Nephron (organoid): ENCODE data around the gene CMTM3.

Experiments used
- H3K27ac Mint-ChIP-seq, 3 experiments: 2 replicates each; pipeline ENCODE4 v1.8.0; 2020; ENCODE audit warnings: mixed read lengths in 3 of 3, mild to moderate bottlenecking in 2 of 3, moderate library complexity in 1 of 3
- H3K27me3 Mint-ChIP-seq: 2 replicates; pipeline ENCODE4 v1.8.0; 2021; ENCODE audit warnings: low read depth, mild to moderate bottlenecking, moderate library complexity, mixed read lengths
- H3K36me3 Mint-ChIP-seq: 2 replicates; pipeline ENCODE4 v1.8.0; 2020; ENCODE audit warnings: low read depth, mixed read lengths
- H3K4me1 Mint-ChIP-seq: 2 replicates; pipeline ENCODE4 v1.8.0; 2020; ENCODE audit warnings: mixed read lengths
- H3K4me3 Mint-ChIP-seq, 3 experiments: 2 replicates each; pipeline ENCODE4 v1.8.0; 2020; ENCODE audit warnings: mild to moderate bottlenecking in 3 of 3, mixed read lengths in 3 of 3, moderate library complexity in 2 of 3
- H3K9me3 Mint-ChIP-seq: 2 replicates; pipeline ENCODE4 v1.8.0; 2020; ENCODE audit warnings: mixed read lengths
- CTCF ChIP-seq, 3 experiments: fragments of 200-600 bp; sonication (generic); IDR thresholded peaks; one replicate each; pipeline ENCODE4 v1.5.0; 2021; ENCODE audit warnings: antibody characterized with exemption in 3 of 3; ENCODE audit not compliant: unreplicated experiment in 3 of 3

Gene CMTM3

DNA sequence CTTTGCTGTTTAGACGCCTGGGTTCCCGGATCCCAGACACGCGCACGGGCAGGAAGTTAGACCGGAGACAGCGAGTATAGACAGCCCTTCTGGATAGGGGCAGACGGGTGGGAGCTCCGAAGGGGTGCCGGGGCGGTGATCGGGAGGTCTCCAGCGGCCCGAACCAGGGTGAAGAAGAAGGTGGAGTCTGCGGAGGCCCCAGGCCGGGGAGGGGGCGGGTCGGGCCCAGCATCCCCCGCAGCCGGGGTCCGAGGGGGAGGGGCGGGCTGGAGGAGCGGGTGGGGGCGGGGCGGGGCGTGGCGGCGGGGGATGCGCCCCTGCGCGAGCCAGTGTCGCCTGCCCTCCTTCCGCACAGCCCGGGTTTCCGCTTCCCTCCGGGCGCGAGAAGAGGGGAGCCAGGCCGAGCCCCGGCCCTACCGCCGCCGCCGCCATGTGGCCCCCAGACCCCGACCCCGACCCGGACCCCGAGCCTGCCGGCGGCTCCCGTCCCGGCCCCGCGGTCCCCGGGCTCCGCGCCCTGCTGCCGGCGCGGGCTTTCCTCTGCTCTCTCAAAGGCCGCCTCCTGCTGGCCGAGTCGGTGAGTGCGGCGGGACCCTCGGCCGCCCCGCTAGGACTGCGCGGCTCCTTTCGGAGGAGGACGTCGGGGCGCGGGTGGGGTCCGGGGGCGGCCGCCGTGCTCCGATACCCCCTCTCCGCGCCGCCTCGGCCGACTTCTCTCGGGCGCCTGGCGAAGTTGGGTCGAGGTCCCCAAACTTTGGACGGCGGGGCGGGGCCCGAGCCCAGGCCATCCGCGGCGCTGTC is at the start of gene CMTM3:
CMTM3 (plus strand) TSS at position 329 of the 801 bp plus-strand sequence; CDS start at position 431, 102 bp downstream.
- H3K27ac Mint-ChIP-seq: peak within 1 kb of the TSS; percentile 97 to 99 (median 99)
- peaks cover 5% of the 10 kb centered on the region for H3K36me3 Mint-ChIP-seq
- peaks cover 4% of the 10 kb centered on the region for H3K27me3 Mint-ChIP-seq
- H3K4me1 Mint-ChIP-seq: peaks cover 37% of the 10 kb centered on the region
- peak within 1 kb of the TSS; percentile 89 to 95 (median 94) for H3K4me3 Mint-ChIP-seq
- H3K9me3 Mint-ChIP-seq: no peaks in the 10 kb centered on the region
- peak; percentile 86 to 93 (median 92) for TF ChIP-seq CTCF (IDR thresholded peaks at IDR 0.05; ENCODE audit: unreplicated experiment in 3 of 3)

DNA sequence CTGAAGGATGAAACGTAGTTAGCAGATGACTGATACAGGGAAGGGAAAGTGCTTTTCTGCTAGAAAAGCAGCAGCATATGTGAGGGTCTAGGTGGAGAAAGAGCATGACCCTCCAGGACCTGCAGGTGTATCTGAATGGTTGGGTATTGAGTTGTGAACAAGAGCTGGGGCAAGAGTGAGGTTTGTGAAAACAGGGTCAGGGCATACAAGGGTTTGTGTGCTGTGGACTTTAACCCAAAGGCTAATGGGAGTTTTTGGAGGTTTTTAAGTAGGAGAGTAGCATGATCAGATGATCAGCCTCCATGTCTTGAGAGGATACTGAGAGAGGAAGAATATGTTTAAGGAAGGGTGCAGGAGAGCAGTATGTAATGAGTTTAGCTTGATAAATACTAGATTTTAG is 44.4 kb upstream of the CMTM3 start:
- Mint-ChIP-seq H3K27ac (no peak overlapping the region), H3K4me1 (peaks cover 11% of the 10 kb centered on the region), H3K36me3 (peaks cover 36% of the 10 kb centered on the region), H3K27me3 (no peaks in the 10 kb centered on the region), H3K9me3 (no peaks in the 10 kb centered on the region), H3K4me3 (no peak overlapping the region)
- TF ChIP-seq CTCF (IDR thresholded peaks at IDR 0.05; ENCODE audit: unreplicated experiment in 3 of 3): no peak

DNA sequence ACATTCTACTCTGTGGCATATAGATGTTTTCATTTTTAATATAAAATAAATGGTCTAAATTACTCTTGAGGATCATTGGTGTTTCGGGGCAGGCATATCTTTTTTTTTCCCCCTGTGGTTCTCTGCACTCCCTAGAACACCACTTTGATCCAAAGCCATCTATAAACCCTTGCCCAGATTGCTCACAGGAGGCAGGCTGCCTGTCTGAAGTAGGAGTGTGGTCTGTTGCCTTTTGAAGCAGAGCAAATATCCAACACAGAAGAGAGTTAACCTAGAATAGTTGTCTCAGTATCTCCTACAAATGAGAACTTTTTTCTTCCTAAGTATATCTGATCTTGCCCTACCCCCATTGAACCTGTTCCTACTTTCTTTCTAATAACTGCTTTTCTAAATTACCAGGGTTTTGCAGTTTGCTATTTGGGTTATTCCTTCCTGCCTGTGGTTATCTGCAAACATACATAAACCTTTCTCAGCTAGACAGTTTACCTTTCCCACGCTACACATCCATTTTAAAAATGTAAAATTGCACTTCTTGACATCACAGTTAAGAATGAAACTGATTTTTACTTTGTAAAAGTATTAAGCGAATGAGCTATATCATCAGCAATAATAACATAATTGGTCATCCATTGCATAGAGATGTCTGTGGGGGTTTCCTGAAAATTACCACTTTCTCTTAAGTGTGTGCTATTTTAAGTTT is 43.0 kb upstream of the CMTM3 start:
- Mint-ChIP-seq H3K27me3 (no peaks in the 10 kb centered on the region), H3K4me1 (no peaks in the 10 kb centered on the region), H3K4me3 (no peak overlapping the region), H3K27ac (no peak overlapping the region), H3K9me3 (no peaks in the 10 kb centered on the region), H3K36me3 (peaks cover 43% of the 10 kb centered on the region)
- TF ChIP-seq CTCF (IDR thresholded peaks at IDR 0.05; ENCODE audit: unreplicated experiment in 3 of 3): no peak

- Mint-ChIP-seq H3K27ac (no peak overlapping the region), H3K4me3 (no peak overlapping the region), H3K9me3 (no peaks in the 10 kb centered on the region), H3K27me3 (peaks cover 4% of the 10 kb centered on the region), H3K36me3 (peaks cover 50% of the 10 kb centered on the region), H3K4me1 (no peaks in the 10 kb centered on the region)
- TF ChIP-seq CTCF (IDR thresholded peaks at IDR 0.05; ENCODE audit: unreplicated experiment in 3 of 3): peak in 1 of 3 experiments; percentile 10
Observed at GRCh38 chr16:66562409-66562808, 42.1 kb upstream of the CMTM3 start.

DNA sequence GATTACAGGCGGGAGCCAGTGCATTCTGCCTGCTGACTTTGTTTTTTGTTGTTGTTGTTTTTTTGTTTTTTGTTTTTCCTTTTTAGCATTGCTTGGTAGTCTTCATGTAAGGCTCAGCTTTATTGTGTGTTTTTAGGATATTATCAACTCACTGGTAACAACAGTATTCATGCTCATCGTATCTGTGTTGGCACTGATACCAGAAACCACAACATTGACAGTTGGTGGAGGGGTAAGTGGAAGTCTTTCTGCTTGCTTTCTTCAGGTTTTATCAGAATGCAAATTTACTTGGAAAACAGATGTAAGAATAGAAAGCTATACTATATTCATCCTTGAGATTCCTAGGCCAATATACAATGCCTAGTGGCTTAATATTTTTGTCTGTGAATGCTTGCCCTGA is 41.5 kb upstream of the CMTM3 start:
- H3K4me3 Mint-ChIP-seq: no peak overlapping the region
- H3K27ac Mint-ChIP-seq: no peak overlapping the region
- H3K27me3 Mint-ChIP-seq: peaks cover 4% of the 10 kb centered on the region
- peaks cover 49% of the 10 kb centered on the region for H3K36me3 Mint-ChIP-seq
- TF ChIP-seq CTCF (IDR thresholded peaks at IDR 0.05; ENCODE audit: unreplicated experiment in 3 of 3): no peak
- H3K9me3 Mint-ChIP-seq: no peaks in the 10 kb centered on the region
- no peaks in the 10 kb centered on the region for H3K4me1 Mint-ChIP-seq
